ENCODE results near the gene TOM1L2.

DNA sequence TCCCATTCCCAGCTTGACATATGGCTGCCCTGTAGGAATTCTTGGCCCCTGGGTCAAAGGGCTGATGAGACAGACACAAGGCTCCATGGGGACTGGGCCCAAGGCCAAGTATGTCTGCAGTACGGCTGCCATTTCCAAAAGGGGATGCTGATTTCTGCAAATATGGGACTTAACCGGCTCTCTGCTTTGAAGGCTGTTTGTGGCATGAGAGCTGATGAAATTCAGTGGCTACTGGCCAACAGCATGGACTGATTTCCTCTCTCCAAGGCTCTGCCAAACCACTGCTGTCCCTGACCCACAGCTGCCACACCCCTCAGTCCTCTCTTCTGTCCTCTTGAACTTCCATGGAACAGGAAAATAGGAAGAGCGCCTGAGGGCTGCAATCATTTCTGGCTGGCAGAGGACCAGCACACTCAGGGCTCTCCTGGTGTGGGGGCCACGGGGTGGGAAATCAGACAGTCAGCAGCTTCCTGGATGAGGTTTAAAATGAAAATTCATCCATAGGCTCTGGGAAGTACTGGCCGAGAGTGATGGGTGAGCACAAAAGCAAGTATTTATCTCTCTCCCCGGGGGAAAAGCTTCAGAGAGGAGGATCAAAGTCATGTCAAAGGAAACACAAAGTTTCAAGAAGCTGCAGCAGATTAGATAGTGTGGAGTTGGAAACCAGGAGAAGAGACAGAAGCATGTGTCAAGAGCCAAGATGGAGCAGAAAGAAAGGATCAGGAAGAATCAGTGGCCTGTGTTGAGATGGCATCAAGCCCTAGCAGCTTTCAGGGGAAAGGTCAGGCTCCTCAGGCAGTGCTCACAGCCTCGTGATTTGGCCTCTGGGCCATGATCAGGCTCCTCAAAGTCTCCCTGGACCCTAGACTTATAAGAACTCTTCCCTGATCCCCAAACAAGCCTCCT is 71.3 kb downstream of the TOM1L2 start:
- TF ChIP-seq, protein P1, sequence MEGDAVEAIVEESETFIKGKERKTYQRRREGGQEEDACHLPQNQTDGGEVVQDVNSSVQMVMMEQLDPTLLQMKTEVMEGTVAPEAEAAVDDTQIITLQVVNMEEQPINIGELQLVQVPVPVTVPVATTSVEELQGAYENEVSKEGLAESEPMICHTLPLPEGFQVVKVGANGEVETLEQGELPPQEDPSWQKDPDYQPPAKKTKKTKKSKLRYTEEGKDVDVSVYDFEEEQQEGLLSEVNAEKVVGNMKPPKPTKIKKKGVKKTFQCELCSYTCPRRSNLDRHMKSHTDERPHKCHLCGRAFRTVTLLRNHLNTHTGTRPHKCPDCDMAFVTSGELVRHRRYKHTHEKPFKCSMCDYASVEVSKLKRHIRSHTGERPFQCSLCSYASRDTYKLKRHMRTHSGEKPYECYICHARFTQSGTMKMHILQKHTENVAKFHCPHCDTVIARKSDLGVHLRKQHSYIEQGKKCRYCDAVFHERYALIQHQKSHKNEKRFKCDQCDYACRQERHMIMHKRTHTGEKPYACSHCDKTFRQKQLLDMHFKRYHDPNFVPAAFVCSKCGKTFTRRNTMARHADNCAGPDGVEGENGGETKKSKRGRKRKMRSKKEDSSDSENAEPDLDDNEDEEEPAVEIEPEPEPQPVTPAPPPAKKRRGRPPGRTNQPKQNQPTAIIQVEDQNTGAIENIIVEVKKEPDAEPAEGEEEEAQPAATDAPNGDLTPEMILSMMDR (IDR thresholded peaks at IDR 0.05 in 4 of 5, conservative IDR thresholded peaks at IDR 0.05 in 1 of 5): no peak
- TF ChIP-seq POLR2A (IDR thresholded peaks at IDR 0.05): no peak
